Subcutaneous adipose tissue (tissue), 4 donors: ENCODE data around the gene CCDC88B. TPM values are rescaled to one million over a fixed set of nuclear protein-coding genes. Genes with fewer than 3 reads are reported as not detected.

Source experiments
- total RNA-seq, 4 donors: library from RNA; depleted of rRNA; stranded (reverse); fragments of >200 nt; gene quantifications; one replicate each; pipeline ENCODE4 v1.1.0, GENCODE V29; 2016
- TF ChIP-seq, protein P1 (sequence below): fragments of 450-650 bp; IDR thresholded peaks from one replicate; pipeline ENCODE4 v1.5.1; 2016; ENCODE audit warnings: low read depth, mild to moderate bottlenecking, control low read depth, antibody characterized with exemption, moderate library complexity

The CCDC88B gene
- total RNA-seq, 4 donors from 2014 or later = 7.0 to 18.2 (median 11.2) TPM

DNA sequence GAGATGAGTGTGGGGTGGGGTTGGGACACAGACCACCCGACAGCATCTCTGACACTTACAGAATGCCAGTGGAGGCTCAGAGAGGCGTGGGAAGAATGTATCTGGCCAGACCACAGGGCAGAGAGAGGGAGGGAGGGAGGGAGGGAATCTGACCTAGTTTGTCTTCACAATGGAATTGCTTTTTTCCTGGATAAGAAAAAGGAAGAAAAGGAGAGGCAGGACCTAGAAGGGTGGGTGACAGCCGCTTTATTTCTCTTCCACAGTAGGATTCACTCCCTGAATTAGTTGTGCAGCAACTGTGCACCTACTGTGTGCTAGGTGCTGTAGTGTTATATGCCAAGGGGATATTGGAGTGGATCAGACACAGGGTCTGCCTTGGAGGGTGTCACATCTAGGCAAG, 45.2 kb upstream of the CCDC88B start:
- TF ChIP-seq, protein P1, sequence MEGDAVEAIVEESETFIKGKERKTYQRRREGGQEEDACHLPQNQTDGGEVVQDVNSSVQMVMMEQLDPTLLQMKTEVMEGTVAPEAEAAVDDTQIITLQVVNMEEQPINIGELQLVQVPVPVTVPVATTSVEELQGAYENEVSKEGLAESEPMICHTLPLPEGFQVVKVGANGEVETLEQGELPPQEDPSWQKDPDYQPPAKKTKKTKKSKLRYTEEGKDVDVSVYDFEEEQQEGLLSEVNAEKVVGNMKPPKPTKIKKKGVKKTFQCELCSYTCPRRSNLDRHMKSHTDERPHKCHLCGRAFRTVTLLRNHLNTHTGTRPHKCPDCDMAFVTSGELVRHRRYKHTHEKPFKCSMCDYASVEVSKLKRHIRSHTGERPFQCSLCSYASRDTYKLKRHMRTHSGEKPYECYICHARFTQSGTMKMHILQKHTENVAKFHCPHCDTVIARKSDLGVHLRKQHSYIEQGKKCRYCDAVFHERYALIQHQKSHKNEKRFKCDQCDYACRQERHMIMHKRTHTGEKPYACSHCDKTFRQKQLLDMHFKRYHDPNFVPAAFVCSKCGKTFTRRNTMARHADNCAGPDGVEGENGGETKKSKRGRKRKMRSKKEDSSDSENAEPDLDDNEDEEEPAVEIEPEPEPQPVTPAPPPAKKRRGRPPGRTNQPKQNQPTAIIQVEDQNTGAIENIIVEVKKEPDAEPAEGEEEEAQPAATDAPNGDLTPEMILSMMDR = no peak

DNA sequence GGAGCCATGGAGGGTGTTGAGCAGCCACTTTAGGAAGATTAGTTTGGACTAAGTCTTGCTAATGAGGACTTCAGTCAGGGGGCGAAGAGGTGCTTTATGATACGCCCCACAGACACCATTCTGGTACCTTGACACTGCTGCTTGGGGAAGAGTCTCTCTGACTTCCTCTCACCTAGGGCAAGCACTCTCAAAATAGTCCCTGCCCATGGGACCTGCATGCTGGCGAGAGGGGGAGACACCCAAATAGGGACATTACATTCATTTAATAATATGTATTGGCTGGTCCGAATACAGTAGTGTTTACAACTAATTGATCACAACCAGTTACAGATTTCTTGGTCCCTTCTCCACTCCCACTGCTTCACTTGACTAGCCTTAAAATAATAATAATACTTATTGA, 44.2 kb upstream of the CCDC88B start:
- TF ChIP-seq, protein P1 = no peak

DNA sequence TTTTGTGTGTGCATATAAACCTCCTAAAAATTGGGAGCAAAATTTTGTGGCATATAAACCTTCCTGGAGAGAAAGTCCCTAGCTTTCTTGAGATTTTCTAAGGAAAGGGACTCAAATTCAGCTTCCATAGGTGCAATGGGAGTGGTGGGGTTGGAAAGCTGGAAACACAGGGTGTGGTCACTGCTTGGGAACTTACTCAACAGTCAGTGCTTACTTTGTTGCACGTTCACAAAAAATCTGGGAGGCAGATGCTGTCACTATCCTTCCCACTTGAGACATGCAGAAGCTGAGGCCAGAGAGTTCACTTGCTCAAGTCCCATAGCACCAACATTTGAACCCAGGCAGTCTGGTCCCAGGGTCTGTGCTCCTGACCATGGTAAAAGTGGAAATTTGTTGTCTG, 43.8 kb upstream of the CCDC88B start:
- TF ChIP-seq, protein P1 = no peak

DNA sequence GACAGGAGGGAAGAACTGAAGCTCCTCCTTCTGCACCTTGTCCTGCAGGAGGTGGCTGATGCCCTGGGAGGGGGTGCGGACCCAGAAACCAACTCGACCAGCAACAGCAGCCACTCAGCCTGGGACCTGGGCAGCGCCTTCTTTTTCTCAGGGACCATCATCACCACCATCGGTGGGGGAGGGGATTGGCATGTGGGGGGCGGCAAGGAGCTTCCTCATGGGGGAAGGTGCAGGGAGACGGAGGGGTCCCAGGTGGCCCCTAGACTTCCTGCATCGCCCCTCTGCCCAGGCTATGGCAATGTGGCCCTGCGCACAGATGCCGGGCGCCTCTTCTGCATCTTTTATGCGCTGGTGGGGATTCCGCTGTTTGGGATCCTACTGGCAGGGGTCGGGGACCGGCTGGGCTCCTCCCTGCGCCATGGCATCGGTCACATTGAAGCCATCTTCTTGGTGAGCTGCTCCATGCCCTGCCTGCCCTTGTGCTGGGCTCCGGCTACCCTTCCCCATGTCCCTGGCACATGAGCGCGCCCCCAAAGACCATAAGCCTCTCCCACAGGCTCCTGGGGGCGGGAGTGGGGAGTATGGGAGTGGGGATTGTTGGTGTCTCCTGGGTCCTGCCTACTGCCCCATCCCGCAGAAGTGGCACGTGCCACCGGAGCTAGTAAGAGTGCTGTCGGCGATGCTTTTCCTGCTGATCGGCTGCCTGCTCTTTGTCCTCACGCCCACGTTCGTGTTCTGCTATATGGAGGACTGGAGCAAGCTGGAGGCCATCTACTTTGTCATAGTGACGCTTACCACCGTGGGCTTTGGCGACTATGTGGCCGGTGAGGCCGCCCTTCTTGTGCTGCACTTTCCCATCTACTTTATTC, 42.9 kb upstream of the CCDC88B start:
- TF ChIP-seq, protein P1 = no peak

DNA sequence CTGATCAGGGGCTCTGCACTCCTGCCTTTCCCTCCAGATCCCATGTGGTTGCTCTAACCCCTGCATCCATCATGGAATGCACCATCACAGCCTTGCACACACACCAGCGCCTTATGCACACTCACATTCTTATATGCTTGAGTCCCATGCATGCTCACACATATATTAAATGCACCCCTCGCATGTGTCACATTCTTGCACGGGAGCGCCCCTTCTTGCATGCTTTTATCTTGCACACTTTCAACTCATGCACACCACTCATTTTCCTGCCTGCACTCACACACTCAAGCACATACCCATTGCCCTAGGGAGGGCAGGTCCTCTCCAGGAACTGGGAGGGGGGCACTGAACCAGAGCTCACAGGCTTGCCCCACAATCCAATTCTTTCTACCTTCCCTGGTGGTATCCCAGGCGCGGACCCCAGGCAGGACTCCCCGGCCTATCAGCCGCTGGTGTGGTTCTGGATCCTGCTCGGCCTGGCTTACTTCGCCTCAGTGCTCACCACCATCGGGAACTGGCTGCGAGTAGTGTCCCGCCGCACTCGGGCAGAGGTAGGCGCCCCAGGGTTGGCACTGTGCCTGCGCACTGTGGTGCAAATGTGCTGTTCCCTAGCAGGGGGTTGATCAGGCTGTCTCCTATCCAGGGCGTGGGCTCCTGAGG, 42.2 kb upstream of the CCDC88B start:
- TF ChIP-seq, protein P1 = no peak

DNA sequence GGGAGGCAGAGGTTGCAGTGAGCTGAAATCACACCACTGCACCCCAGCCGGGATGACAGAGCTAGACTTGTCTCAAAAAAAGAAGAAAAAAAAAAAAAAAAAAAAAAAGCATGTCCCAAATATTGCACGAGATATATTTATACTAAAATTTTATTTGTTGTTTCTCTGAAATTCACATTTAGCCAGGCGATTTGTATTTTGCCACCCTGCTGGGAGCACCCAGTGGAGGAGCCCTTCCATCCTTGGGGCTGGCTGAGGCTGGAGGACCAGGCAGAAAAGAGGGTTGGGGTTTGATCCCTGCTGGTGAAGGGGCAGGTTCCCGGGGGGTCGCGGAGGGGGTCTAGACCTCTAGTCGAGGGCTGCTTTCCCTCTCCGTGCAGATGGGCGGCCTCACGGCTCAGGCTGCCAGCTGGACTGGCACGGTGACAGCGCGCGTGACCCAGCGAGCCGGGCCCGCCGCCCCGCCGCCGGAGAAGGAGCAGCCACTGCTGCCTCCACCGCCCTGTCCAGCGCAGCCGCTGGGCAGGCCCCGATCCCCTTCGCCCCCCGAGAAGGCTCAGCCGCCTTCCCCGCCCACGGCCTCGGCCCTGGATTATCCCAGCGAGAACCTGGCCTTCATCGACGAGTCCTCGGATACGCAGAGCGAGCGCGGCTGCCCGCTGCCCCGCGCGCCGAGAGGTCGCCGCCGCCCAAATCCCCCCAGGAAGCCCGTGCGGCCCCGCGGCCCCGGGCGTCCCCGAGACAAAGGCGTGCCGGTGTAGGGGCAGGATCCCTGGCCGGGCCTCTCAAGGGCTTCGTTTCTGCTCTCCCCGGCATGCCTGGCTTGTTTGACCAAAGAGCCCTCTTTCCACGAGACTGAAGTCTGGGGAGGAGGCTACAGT, 40.8 kb upstream of the CCDC88B start:
- TF ChIP-seq, protein P1 = no peak
